ENCODE measurements around the gene TFE3.

GRCh38 chrX:49059681-49060085 is 16.5 kb upstream of the TFE3 start:
- TF ChIP-seq EZH2 (IDR thresholded peaks at IDR 0.05; ENCODE audit: insufficient read depth, poor library complexity, severe bottlenecking) = no peak
- TF ChIP-seq EZH2phosphoT487 (IDR thresholded peaks at IDR 0.05; ENCODE audit: insufficient read depth, low read depth) = no peak

Data from GM23248 (cell line).